ENCODE data around the gene PLAC9. TPM values are rescaled to one million over a fixed set of nuclear protein-coding genes. Genes with fewer than 3 reads are reported as not detected.

The PLAC9 gene
- total and polyA plus RNA-seq, 7 experiments from 2014 or later, result not detected

GRCh38 chr10:80155696-80156215 lies 23.2 kb downstream of the PLAC9 start:
- ChIA-PET POLR2A (no interaction called here), CTCF (no interaction called here)
- Histone ChIP-seq H3K27me3 (ENCODE audit: control insufficient read depth in 2 of 2, insufficient read depth in 2 of 2, low read length in 2 of 2) (no peaks in the 10 kb centered on the region), H3K27ac (ENCODE audit: low read depth, low read length) (no peak overlapping the region), H3K4me1 (ENCODE audit: control insufficient read depth in 2 of 2, insufficient read depth in 2 of 2, low read length in 2 of 2) (no peaks in the 10 kb centered on the region), H3K9me3 (ENCODE audit: control insufficient read depth in 2 of 3, low read length in 3 of 3) (no peaks in the 10 kb centered on the region), H3K4me3 (ENCODE audit: low read length) (no peak overlapping the region), H3K36me3 (ENCODE audit: control insufficient read depth in 2 of 3, insufficient read depth in 3 of 3, low read length in 3 of 3) (peaks cover 7 to 100% (median 32%) of the 10 kb centered on the region in 3 experiments)
- Mint-ChIP-seq H3K9me3 (peaks cover 0 to 6% (median 0%) of the 10 kb centered on the region in 11 donors), H3K4me3 (peak overlapping the region in 1 of 10 donors; percentile 12), H3K27me3 (no peaks in the 10 kb centered on the region), H3K27ac (peak overlapping the region in 7 of 9 donors; percentile 11 to 79 (median 49)), H3K36me3 (peaks cover 24 to 92% (median 63%) of the 10 kb centered on the region in 5 donors), H3K4me1 (peaks cover 0 to 36% (median 3%) of the 10 kb centered on the region in 7 donors)
- no peak for ATAC-seq
- DNase-seq, result no peak
- intact Hi-C loops (cut with micrococcal nuclease), result no loop called here

DNA sequence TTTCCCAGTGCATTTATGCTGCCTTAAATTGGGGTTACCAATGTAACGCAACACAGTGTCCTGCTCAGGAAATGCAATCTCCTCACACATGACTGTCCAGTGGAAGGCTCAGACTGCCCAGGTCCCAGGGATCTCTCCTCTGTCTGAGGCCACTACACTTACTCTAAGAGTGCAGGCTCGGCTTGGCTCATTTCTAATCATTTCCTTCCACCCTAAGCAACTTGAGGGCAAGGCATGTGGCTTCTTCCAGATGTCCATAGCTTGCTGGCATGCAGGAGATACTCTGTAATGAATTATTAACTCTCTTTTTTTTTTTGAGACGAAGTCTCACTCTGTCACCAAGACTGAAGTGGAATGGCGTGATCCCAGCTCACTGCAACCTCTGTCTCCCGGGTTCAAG lies 23.7 kb downstream of the PLAC9 start:
- Histone ChIP-seq H3K4me1 (ENCODE audit: control insufficient read depth in 2 of 2, insufficient read depth in 2 of 2, low read length in 2 of 2) (no peaks in the 10 kb centered on the region), H3K36me3 (ENCODE audit: control insufficient read depth in 2 of 3, insufficient read depth in 3 of 3, low read length in 3 of 3) (peaks cover 7 to 100% (median 35%) of the 10 kb centered on the region in 3 experiments), H3K27me3 (ENCODE audit: control insufficient read depth in 2 of 2, insufficient read depth in 2 of 2, low read length in 2 of 2) (no peaks in the 10 kb centered on the region), H3K9me3 (ENCODE audit: control insufficient read depth in 2 of 3, low read length in 3 of 3) (no peaks in the 10 kb centered on the region), H3K4me3 (ENCODE audit: low read length) (no peak overlapping the region), H3K27ac (ENCODE audit: low read depth, low read length) (no peak overlapping the region)
- Mint-ChIP-seq H3K9me3 (peaks cover 0 to 3% (median 0%) of the 10 kb centered on the region in 11 donors), H3K36me3 (peaks cover 24 to 89% (median 61%) of the 10 kb centered on the region in 5 donors), H3K4me1 (peaks cover 0 to 34% (median 3%) of the 10 kb centered on the region in 7 donors), H3K27ac (peak overlapping the region in 7 of 9 donors; percentile 47 to 79 (median 49)), H3K4me3 (no peak overlapping the region), H3K27me3 (no peaks in the 10 kb centered on the region)
- intact Hi-C loops (cut with micrococcal nuclease), result no loop called here
- ChIA-PET CTCF (no interaction called here), POLR2A (no interaction called here)
- DNase-seq (no peak), ATAC-seq (no peak)

GRCh38 chr10:80157561-80157960 lies 25.0 kb downstream of the PLAC9 start:
- H3K36me3 Mint-ChIP-seq, result peaks cover 26 to 82% (median 53%) of the 10 kb centered on the region in 5 donors
- no peak for DNase-seq
- Histone ChIP-seq H3K4me3 (ENCODE audit: low read length) (no peak overlapping the region), H3K36me3 (ENCODE audit: control insufficient read depth in 2 of 3, insufficient read depth in 3 of 3, low read length in 3 of 3) (peaks cover 7 to 100% (median 43%) of the 10 kb centered on the region in 3 experiments), H3K27ac (ENCODE audit: low read depth, low read length) (no peak overlapping the region), H3K4me1 (ENCODE audit: control insufficient read depth in 2 of 2, insufficient read depth in 2 of 2, low read length in 2 of 2) (no peaks in the 10 kb centered on the region), H3K27me3 (ENCODE audit: control insufficient read depth in 2 of 2, insufficient read depth in 2 of 2, low read length in 2 of 2) (no peaks in the 10 kb centered on the region), H3K9me3 (ENCODE audit: control insufficient read depth in 2 of 3, low read length in 3 of 3) (no peaks in the 10 kb centered on the region)
- POLR2A ChIA-PET, result interaction anchor here (0.7 kb wide), 1 partner anchor 45 kb away, joined by 3 read pairs; no protein-coding TSS in a partner anchor
- no peak for ATAC-seq
- peaks cover 0 to 36% (median 3%) of the 10 kb centered on the region in 7 donors for H3K4me1 Mint-ChIP-seq
- intact Hi-C loops (cut with micrococcal nuclease), result no loop called here
- H3K9me3 Mint-ChIP-seq, result peaks cover 0 to 2% (median 0%) of the 10 kb centered on the region in 11 donors
- peak overlapping the region in 2 of 9 donors; percentile 43 to 54 for H3K27ac Mint-ChIP-seq
- no peak overlapping the region for H3K4me3 Mint-ChIP-seq
- CTCF ChIA-PET, result interaction anchor here (1.1 kb wide), 1 partner anchor 64 kb away, joined by 3 read pairs; no protein-coding TSS in a partner anchor
- no peaks in the 10 kb centered on the region for H3K27me3 Mint-ChIP-seq

DNA sequence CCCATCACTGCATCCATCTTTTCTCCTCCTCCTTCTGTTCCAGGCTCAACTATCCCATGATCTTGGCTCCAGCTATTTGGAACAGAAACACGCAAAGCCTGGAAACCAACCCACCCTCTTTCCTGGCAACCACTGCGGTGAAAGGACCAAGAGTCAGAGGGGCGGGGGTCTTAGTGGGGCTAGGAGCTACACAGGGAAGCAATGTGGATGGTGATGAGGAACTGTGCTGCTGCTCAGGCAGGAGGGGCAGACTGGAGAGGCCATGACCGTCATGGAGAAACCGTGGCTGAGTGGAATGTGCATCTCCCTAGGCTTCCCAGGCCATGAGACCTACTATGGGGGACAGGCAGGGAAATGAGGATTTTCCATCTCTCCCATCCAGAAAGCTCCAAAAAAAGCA lies 25.6 kb downstream of the PLAC9 start:
- H3K27ac Mint-ChIP-seq, result peak overlapping the region in 6 of 9 donors; percentile 32 to 59 (median 48)
- Histone ChIP-seq H3K36me3 (ENCODE audit: control insufficient read depth in 2 of 3, insufficient read depth in 3 of 3, low read length in 3 of 3) (peaks cover 10 to 100% (median 47%) of the 10 kb centered on the region in 3 experiments), H3K27me3 (ENCODE audit: control insufficient read depth in 2 of 2, insufficient read depth in 2 of 2, low read length in 2 of 2) (no peaks in the 10 kb centered on the region), H3K9me3 (ENCODE audit: control insufficient read depth in 2 of 3, low read length in 3 of 3) (no peaks in the 10 kb centered on the region), H3K4me1 (ENCODE audit: control insufficient read depth in 2 of 2, insufficient read depth in 2 of 2, low read length in 2 of 2) (no peaks in the 10 kb centered on the region), H3K27ac (ENCODE audit: low read depth, low read length) (no peak overlapping the region), H3K4me3 (ENCODE audit: low read length) (no peak overlapping the region)
- POLR2A ChIA-PET, result interaction anchor here (1.0 kb wide), 1 partner anchor 30 kb away, joined by 3 read pairs; no protein-coding TSS in a partner anchor
- DNase-seq, result no peak
- H3K27me3 Mint-ChIP-seq, result no peaks in the 10 kb centered on the region
- H3K4me1 Mint-ChIP-seq, result peaks cover 0 to 33% (median 3%) of the 10 kb centered on the region in 7 donors
- peak overlapping the region in 1 of 10 donors; percentile 9 for H3K4me3 Mint-ChIP-seq
- intact Hi-C loops (cut with micrococcal nuclease), result no loop called here
- no peaks in the 10 kb centered on the region for H3K9me3 Mint-ChIP-seq
- peaks cover 25 to 80% (median 50%) of the 10 kb centered on the region in 5 donors for H3K36me3 Mint-ChIP-seq
- CTCF ChIA-PET, result interaction anchor here (1.1 kb wide), 1 partner anchor 64 kb away, joined by 3 read pairs; no protein-coding TSS in a partner anchor
- ATAC-seq, result no peak

- no peaks in the 10 kb centered on the region for H3K27me3 ChIP-seq (ENCODE audit: control insufficient read depth in 2 of 2, insufficient read depth in 2 of 2, low read length in 2 of 2)
- H3K9me3 ChIP-seq (ENCODE audit: control insufficient read depth in 2 of 3, low read length in 3 of 3), result no peaks in the 10 kb centered on the region
- ATAC-seq (peak; percentile 55), DNase-seq (no peak)
- peaks cover 16 to 100% (median 44%) of the 10 kb centered on the region in 3 experiments for H3K36me3 ChIP-seq (ENCODE audit: control insufficient read depth in 2 of 3, insufficient read depth in 3 of 3, low read length in 3 of 3)
- H3K4me3 ChIP-seq (ENCODE audit: low read length), result no peak overlapping the region
- Mint-ChIP-seq H3K4me3 (no peak overlapping the region), H3K4me1 (peaks cover 0 to 33% (median 5%) of the 10 kb centered on the region in 7 donors), H3K27me3 (no peaks in the 10 kb centered on the region), H3K9me3 (peaks cover 0 to under 1% (median 0%) of the 10 kb centered on the region in 11 donors), H3K36me3 (peaks cover 30 to 80% (median 48%) of the 10 kb centered on the region in 5 donors), H3K27ac (peak overlapping the region in 5 of 9 donors; percentile 9 to 80 (median 45))
- no peaks in the 10 kb centered on the region for H3K4me1 ChIP-seq (ENCODE audit: control insufficient read depth in 2 of 2, insufficient read depth in 2 of 2, low read length in 2 of 2)
- H3K27ac ChIP-seq (ENCODE audit: low read depth, low read length), result no peak overlapping the region
- POLR2A ChIA-PET, result interaction anchor here (1.0 kb wide), 1 partner anchor 29 kb away, joined by 3 read pairs; no protein-coding TSS in a partner anchor
- intact Hi-C loops (cut with micrococcal nuclease), result no loop called here
- CTCF ChIA-PET, result interaction anchor here (0.6 to 1.1 kb wide), 2 partner anchors 63 to 102 kb away, joined by 3 read pairs; no protein-coding TSS in a partner anchor
Observed at GRCh38 chr10:80158598-80159127, 26.1 kb downstream of the PLAC9 start.

- Mint-ChIP-seq H3K4me3 (no peak overlapping the region), H3K4me1 (peaks cover 0 to 31% (median 5%) of the 10 kb centered on the region in 7 donors), H3K36me3 (peaks cover 33 to 77% (median 47%) of the 10 kb centered on the region in 5 donors), H3K27ac (peak overlapping the region in 7 of 9 donors; percentile 9 to 94 (median 69)), H3K27me3 (no peaks in the 10 kb centered on the region), H3K9me3 (peaks cover 0 to 2% (median 0%) of the 10 kb centered on the region in 11 donors)
- intact Hi-C loops (cut with micrococcal nuclease), result no loop called here
- CTCF ChIA-PET, result interaction anchor here (0.6 kb wide), 2 partner anchors 34 to 103 kb away, joined by 3 read pairs; no protein-coding TSS in a partner anchor
- DNase-seq, result no peak
- H3K9me3 ChIP-seq (ENCODE audit: control insufficient read depth in 2 of 3, low read length in 3 of 3), result no peaks in the 10 kb centered on the region
- no peak overlapping the region for H3K4me3 ChIP-seq (ENCODE audit: low read length)
- H3K4me1 ChIP-seq (ENCODE audit: control insufficient read depth in 2 of 2, insufficient read depth in 2 of 2, low read length in 2 of 2), result no peaks in the 10 kb centered on the region
- POLR2A ChIA-PET, result interaction anchor here (0.8 to 1.0 kb wide), 2 partner anchors 11 to 29 kb away, joined by 3 read pairs; no protein-coding TSS in a partner anchor
- peaks cover 17 to 100% (median 48%) of the 10 kb centered on the region in 3 experiments for H3K36me3 ChIP-seq (ENCODE audit: control insufficient read depth in 2 of 3, insufficient read depth in 3 of 3, low read length in 3 of 3)
- H3K27ac ChIP-seq (ENCODE audit: low read depth, low read length), result no peak overlapping the region
- no peaks in the 10 kb centered on the region for H3K27me3 ChIP-seq (ENCODE audit: control insufficient read depth in 2 of 2, insufficient read depth in 2 of 2, low read length in 2 of 2)
- ATAC-seq, result no peak
Observed at GRCh38 chr10:80159166-80159873, 26.8 kb downstream of the PLAC9 start.
